22Rv1 (cell line): ENCODE measurements around the gene PPARD.

Experiments used
- ZFX ChIP-seq: fragments of 450-650 bp; IDR thresholded peaks from 2 replicates; pipeline ENCODE4 v1.6.1; 2017; ENCODE audit warnings: antibody characterized with exemption, borderline replicate concordance
- TF ChIP-seq, protein P1 (sequence below): fragments of 450-650 bp; IDR thresholded peaks from 2 replicates; pipeline ENCODE4 v1.5.1; 2017; ENCODE audit warnings: mild to moderate bottlenecking

DNA sequence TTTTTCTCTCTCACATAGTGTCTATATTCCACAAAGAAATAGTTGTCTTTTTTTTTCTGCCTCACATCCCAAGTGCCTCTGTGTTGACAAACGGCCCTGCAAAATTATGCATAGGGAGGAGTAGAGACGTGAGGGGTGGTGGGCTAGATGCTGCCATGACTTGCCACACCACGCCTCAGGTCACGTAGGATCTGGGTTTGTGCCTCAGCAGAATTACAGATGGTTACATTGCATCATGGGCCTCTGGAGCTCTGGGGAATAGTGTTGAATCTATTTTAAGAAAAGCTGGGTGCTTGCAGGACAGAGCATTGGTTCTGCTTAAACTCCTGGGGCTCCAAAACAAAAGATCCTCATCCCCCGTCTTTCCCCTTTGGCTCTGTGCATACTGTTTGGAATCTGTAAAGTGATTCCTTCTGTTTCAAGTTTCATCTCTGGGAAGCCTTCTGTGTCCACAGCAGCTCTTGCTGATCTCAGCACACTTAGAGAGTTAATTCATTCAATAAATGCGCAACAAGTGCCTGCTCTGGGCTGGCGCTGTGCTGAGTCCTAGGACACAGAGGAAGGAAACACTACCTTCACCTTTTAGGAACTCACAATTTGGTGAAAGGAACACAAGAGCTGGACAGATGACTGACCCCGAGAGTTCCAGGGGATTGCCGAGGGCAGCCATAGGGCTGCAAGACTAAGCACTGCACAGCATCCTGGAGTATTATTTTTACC, 112.2 kb downstream of the PPARD start:
- TF ChIP-seq, protein P1, sequence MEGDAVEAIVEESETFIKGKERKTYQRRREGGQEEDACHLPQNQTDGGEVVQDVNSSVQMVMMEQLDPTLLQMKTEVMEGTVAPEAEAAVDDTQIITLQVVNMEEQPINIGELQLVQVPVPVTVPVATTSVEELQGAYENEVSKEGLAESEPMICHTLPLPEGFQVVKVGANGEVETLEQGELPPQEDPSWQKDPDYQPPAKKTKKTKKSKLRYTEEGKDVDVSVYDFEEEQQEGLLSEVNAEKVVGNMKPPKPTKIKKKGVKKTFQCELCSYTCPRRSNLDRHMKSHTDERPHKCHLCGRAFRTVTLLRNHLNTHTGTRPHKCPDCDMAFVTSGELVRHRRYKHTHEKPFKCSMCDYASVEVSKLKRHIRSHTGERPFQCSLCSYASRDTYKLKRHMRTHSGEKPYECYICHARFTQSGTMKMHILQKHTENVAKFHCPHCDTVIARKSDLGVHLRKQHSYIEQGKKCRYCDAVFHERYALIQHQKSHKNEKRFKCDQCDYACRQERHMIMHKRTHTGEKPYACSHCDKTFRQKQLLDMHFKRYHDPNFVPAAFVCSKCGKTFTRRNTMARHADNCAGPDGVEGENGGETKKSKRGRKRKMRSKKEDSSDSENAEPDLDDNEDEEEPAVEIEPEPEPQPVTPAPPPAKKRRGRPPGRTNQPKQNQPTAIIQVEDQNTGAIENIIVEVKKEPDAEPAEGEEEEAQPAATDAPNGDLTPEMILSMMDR, result no peak
- no peak for TF ChIP-seq ZFX
